DND-41 (cell line): ENCODE data around the gene ITSN1.

Experiments
- CTCF ChIP-seq: IDR thresholded peaks from 2 replicates; pipeline ENCODE4 v1.5.1; 2012; ENCODE audit warnings: borderline replicate concordance, low read length, moderate library complexity, mild to moderate bottlenecking; ENCODE audit not compliant: poor library complexity, severe bottlenecking; ENCODE audit errors: extremely low read depth
- EZH2 ChIP-seq: IDR thresholded peaks from 3 replicates; pipeline ENCODE4 v1.6.1; 2012; ENCODE audit warnings: borderline replicate concordance, low read depth, mild to moderate bottlenecking, moderate library complexity, low read length, inconsistent platforms; ENCODE audit not compliant: severe bottlenecking

GRCh38 chr21:33820230-33820770 is 178.0 kb downstream of the ITSN1 start:
- no peak for TF ChIP-seq CTCF
- TF ChIP-seq EZH2 = no peak
